IMR-90 (cell line): ENCODE measurements around the gene SDCCAG8. TPM values are rescaled to one million over a fixed set of nuclear protein-coding genes. Genes with fewer than 3 reads are reported as not detected.

Source experiments
- ATAC-seq: fragments of 200-7000 bp; cut with Tn5 transposase; 2 replicates; pipeline ENCODE4 v1.9.1; 2020; ENCODE audit warnings: low read depth, mild to moderate bottlenecking, moderate library complexity
- BruUV-seq: library from RNA; stranded (reverse); fragments of 400-500 nt; replicated peaks from 2 replicates; lab custom pipeline; 2021; lab: Mats Ljungman, UMichigan
- CTCF ChIA-PET: fragments of 300-600 bp; formaldehyde crosslinking; extraction: SDS; loops from one replicate; lab custom pipeline; 2021; ENCODE audit warnings: antibody characterized with exemption; lab: Yijun Ruan, JAX
- POLR2A ChIA-PET: fragments of 300-600 bp; sonication (Branson Sonifier 250); formaldehyde crosslinking; loops from one replicate; lab custom pipeline; 2022; ENCODE audit warnings: antibody characterized with exemption; ENCODE audit not compliant: unreplicated experiment; lab: Charles Lee
- DNase-seq: peaks from one replicate; pipeline ENCODE4 v3.0.0; 2013
- H2AFZ ChIP-seq: replicated peaks from 2 replicates; pipeline ENCODE3; 2013; ENCODE audit warnings: low read length, mild to moderate bottlenecking; ENCODE audit not compliant: poor library complexity
- H2AK5ac ChIP-seq: 2 replicates; pipeline ENCODE4 v1.6.1; 2013; ENCODE audit warnings: low read depth, low read length, inconsistent platforms
- H2AK9ac ChIP-seq: replicated peaks from 2 replicates; pipeline ENCODE3; 2013; ENCODE audit warnings: mild to moderate bottlenecking, low read depth, low read length, moderate library complexity; ENCODE audit not compliant: poor library complexity
- H2BK120ac ChIP-seq: 2 replicates; pipeline ENCODE4 v1.6.1; 2013; ENCODE audit warnings: low read depth, low read length, inconsistent platforms
- H2BK15ac ChIP-seq: 3 replicates; pipeline ENCODE4 v1.6.1; 2013; ENCODE audit warnings: low read depth, low read length, inconsistent platforms
- H2BK20ac ChIP-seq: 2 replicates; pipeline ENCODE4 v1.6.1; 2013; ENCODE audit warnings: low read depth, mild to moderate bottlenecking, inconsistent platforms, low read length, moderate library complexity
- H2BK5ac ChIP-seq: 2 replicates; pipeline ENCODE4 v1.6.1; 2013; ENCODE audit warnings: mild to moderate bottlenecking, low read depth, low read length, inconsistent platforms; ENCODE audit not compliant: poor library complexity, severe bottlenecking
- H3K14ac ChIP-seq: replicated peaks from 2 replicates; pipeline ENCODE4 v1.6.1; 2013; ENCODE audit warnings: low read depth, low read length, inconsistent platforms
- H3K18ac ChIP-seq: 2 replicates; pipeline ENCODE4 v1.6.1; 2013; ENCODE audit warnings: low read depth, low read length, control low read depth
- H3K23ac ChIP-seq: 2 replicates; pipeline ENCODE4 v1.6.1; 2013; ENCODE audit warnings: low read depth, low read length, inconsistent platforms
- H3K27ac ChIP-seq: 2 replicates; pipeline ENCODE4 v1.5.1; 2013; ENCODE audit warnings: mild to moderate bottlenecking, control low read depth, low read length; ENCODE audit not compliant: insufficient read depth
- H3K27me3 ChIP-seq: 2 replicates; pipeline ENCODE4 v1.6.1; 2013; ENCODE audit warnings: low read length; ENCODE audit not compliant: control insufficient read depth, insufficient read depth
- H3K36me3 ChIP-seq: 2 replicates; pipeline ENCODE4 v1.6.1; 2013; ENCODE audit warnings: low read length, mixed read lengths; ENCODE audit not compliant: control insufficient read depth, insufficient read depth
- H3K4ac ChIP-seq: 2 replicates; pipeline ENCODE4 v1.6.1; 2013; ENCODE audit warnings: low read depth, low read length, inconsistent platforms
- H3K4me1 ChIP-seq: 2 replicates; pipeline ENCODE4 v1.6.1; 2013; ENCODE audit warnings: low read length, mixed read lengths; ENCODE audit not compliant: control insufficient read depth, insufficient read depth
- H3K4me2 ChIP-seq: 2 replicates; pipeline ENCODE4 v1.6.1; 2013; ENCODE audit warnings: low read depth, mild to moderate bottlenecking, control low read depth, low read length, moderate library complexity
- H3K4me3 ChIP-seq: 2 replicates; pipeline ENCODE4 v1.5.1; 2013; ENCODE audit warnings: low read depth, mild to moderate bottlenecking, control low read depth, low read length, moderate library complexity; ENCODE audit not compliant: insufficient read depth
- H3K56ac ChIP-seq: 2 replicates; pipeline ENCODE4 v1.6.1; 2013; ENCODE audit warnings: low read length, inconsistent platforms; ENCODE audit not compliant: insufficient read depth; ENCODE audit errors: extremely low read depth
- H3K79me1 ChIP-seq, 2 experiments: 2 replicates each; pipeline ENCODE4 v1.6.1; 2013; ENCODE audit warnings: low read length in 2 of 2, inconsistent platforms in 1 of 2, low read depth in 1 of 2
- H3K9ac ChIP-seq: 2 replicates; pipeline ENCODE4 v1.6.1; 2013; ENCODE audit warnings: low read depth, low read length, control low read depth
- H3K9me1 ChIP-seq: 2 replicates; pipeline ENCODE4 v1.6.1; 2013; ENCODE audit warnings: low read length, inconsistent platforms; ENCODE audit not compliant: insufficient read depth
- H3K9me3 ChIP-seq: 2 replicates; pipeline ENCODE4 v1.6.1; 2013; ENCODE audit warnings: low read length; ENCODE audit not compliant: control insufficient read depth, insufficient read depth
- H4K20me1 ChIP-seq: 2 replicates; pipeline ENCODE4 v1.6.1; 2013; ENCODE audit warnings: low read length, inconsistent platforms; ENCODE audit not compliant: insufficient read depth
- H4K5ac ChIP-seq: 2 replicates; pipeline ENCODE4 v1.6.1; 2013; ENCODE audit warnings: mild to moderate bottlenecking, low read depth, low read length, control low read depth
- H4K8ac ChIP-seq, 2 experiments: 2 replicates each; pipeline ENCODE4 v1.6.1; 2013; ENCODE audit warnings: low read depth in 2 of 2, low read length in 2 of 2, control low read depth in 1 of 2, inconsistent platforms in 1 of 2
- H4K91ac ChIP-seq: 2 replicates; pipeline ENCODE4 v1.6.1; 2013; ENCODE audit warnings: low read depth, low read length, inconsistent platforms; ENCODE audit not compliant: insufficient read depth
- BHLHE40 ChIP-seq: fragments of 150-350 bp; IDR thresholded peaks from 2 replicates; pipeline ENCODE4 v1.6.1; 2016; ENCODE audit warnings: mild to moderate bottlenecking, low read depth, low read length
- CEBPB ChIP-seq: IDR thresholded peaks from 2 replicates; pipeline ENCODE4 v1.6.1; 2012; ENCODE audit warnings: low read depth, low read length, improper control_type of control experiment
- CHD1 ChIP-seq: IDR thresholded peaks from 2 replicates; pipeline ENCODE4 v1.6.1; 2012; ENCODE audit warnings: low read depth, low read length, improper control_type of control experiment
- FOS ChIP-seq: fragments of 150-350 bp; IDR thresholded peaks from 2 replicates; pipeline ENCODE4 v1.6.1; 2016; ENCODE audit warnings: low read depth, low read length
- MAZ ChIP-seq: IDR thresholded peaks from 2 replicates; pipeline ENCODE4 v1.6.1; 2012; ENCODE audit warnings: low read depth, mild to moderate bottlenecking, low read length, improper control_type of control experiment, moderate library complexity, borderline replicate concordance
- NFE2L2 ChIP-seq: fragments of 150-350 bp; IDR thresholded peaks from 2 replicates; pipeline ENCODE4 v1.6.1; 2016; ENCODE audit warnings: low read depth, mild to moderate bottlenecking, low read length
- POLR2A ChIP-seq: IDR thresholded peaks from 2 replicates; pipeline ENCODE4 v1.6.1; 2012; ENCODE audit warnings: mild to moderate bottlenecking, low read depth, low read length
- RAD21 ChIP-seq: IDR thresholded peaks from 2 replicates; pipeline ENCODE4 v1.6.1; 2012; ENCODE audit warnings: low read length, improper control_type of control experiment
- RCOR1 ChIP-seq: IDR thresholded peaks from 2 replicates; pipeline ENCODE4 v1.6.1; 2012; ENCODE audit warnings: mild to moderate bottlenecking, low read length, improper control_type of control experiment; ENCODE audit not compliant: insufficient replicate concordance
- RFX5 ChIP-seq: IDR thresholded peaks from 2 replicates; pipeline ENCODE4 v1.8.0; 2012; ENCODE audit warnings: low read depth, mild to moderate bottlenecking, low read length, moderate library complexity
- SMC3 ChIP-seq: fragments of 150-350 bp; IDR thresholded peaks from 2 replicates; pipeline ENCODE4 v1.6.1; 2016; ENCODE audit warnings: low read depth, mild to moderate bottlenecking, antibody characterized with exemption, low read length, moderate library complexity
- WGBS, 2 experiments: methylation state at CpG; one replicate each; pipeline versions ENCODE4 v1.1.5 to v1.1.7; 2013; ENCODE audit warnings: missing lambda C conversion rate in 2 of 2; ENCODE audit not compliant: insufficient read length in 1 of 2; ENCODE audit errors: extremely low coverage in 2 of 2; 5-methylcytosine and 5-hydroxymethylcytosine counted together
- dilution Hi-C: fragments of 300-500 bp; cut with HindIII; formaldehyde crosslinking; loops from one replicate; pipeline ENCODE4 v1.14.3; 2018; ENCODE audit warnings: low sequenced_read_pairs; ENCODE audit not compliant: unreplicated experiment
- in situ Hi-C: fragments of 300-500 bp; cut with MboI; formaldehyde crosslinking; loops from 3 replicates; pipeline ENCODE4 v1.14.3; 2019; ENCODE audit warnings: low sequenced_read_pairs, inconsistent platforms, mixed read lengths
- intact Hi-C: fragments of 100-400 bp; cut with micrococcal nuclease; formaldehyde crosslinking; loops from 2 replicates; pipeline ENCODE4 v1.10.0; 2022
- polyA plus RNA-seq, 3 experiments: library from polyadenylated mRNA; depleted of rRNA; stranded (reverse); fragments of >200 nt; gene quantifications; 2 replicates each; pipeline ENCODE4 v1.2.3, GENCODE V29; 2012; ENCODE audit warnings: low replicate concordance in 1 of 3
- total RNA-seq: library from RNA; depleted of rRNA; stranded (reverse); fragments of >200 nt; gene quantifications from 2 replicates; pipeline ENCODE4 v1.2.3, GENCODE V29; 2012

SDCCAG8 gene
- total and polyA plus RNA-seq, 2 of the 4 experiments (the other 2 are of a cell fraction) = 25.2 to 46.8 TPM

DNA sequence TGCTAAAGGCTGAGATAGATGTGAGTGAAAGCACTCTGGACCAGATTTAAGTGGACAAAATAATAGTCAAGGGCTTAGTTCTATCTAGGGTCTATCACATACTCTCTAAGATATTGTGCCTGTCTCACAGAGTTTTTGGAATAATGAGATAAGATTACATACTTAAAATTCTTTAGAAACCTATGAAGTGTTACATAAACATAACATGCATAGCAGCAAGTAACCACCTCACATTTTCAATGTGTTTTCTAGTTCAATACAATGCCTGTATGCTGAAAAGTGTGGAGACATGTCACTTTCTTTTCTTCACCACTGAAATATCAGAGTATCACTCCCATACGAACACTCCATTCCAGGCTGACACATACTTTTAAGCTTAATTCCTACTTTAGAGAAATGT lies 16.2 kb downstream of the SDCCAG8 start:
- Histone ChIP-seq H3K4ac (peak overlapping the region; percentile 56; the same call in 1 of the 2 replicates), H3K9me1 (peaks cover 8% of the 10 kb centered on the region), H3K23ac (no peak overlapping the region), H3K4me1 (peaks cover 19% of the 10 kb centered on the region), H2BK120ac (no peak overlapping the region), H3K4me3 (no peak overlapping the region), H3K56ac (no peak overlapping the region), H2BK15ac (no peak overlapping the region), H3K14ac (0 out of 2 replicates have a peak overlapping the region, but pooled peaks have one; percentile 12), H4K20me1 (no peaks in the 10 kb centered on the region), H3K9me3 (no peaks in the 10 kb centered on the region), H3K9ac (no peak overlapping the region; the same call in 1 of the 2 replicates), H3K27ac (peak overlapping the region; percentile 44; the same call in 1 of the 2 replicates), H3K18ac (no peak overlapping the region), H2AFZ (no peak overlapping the region), H2AK9ac (no peak overlapping the region), H3K27me3 (no peaks in the 10 kb centered on the region), H2BK20ac (no peak overlapping the region; the same call in 1 of the 2 replicates), H4K8ac (peak overlapping the region in 1 of 2 experiments; percentile 22; a peak in 1 of 4 replicates), H4K5ac (no peak overlapping the region), H2BK5ac (peak overlapping the region; percentile 87), H3K36me3 (peaks cover 11% of the 10 kb centered on the region), H3K79me1 (peaks cover 28 to 37% of the 10 kb centered on the region in 2 experiments), H2AK5ac (no peak overlapping the region), H3K4me2 (peak overlapping the region; percentile 84), H4K91ac (no peak overlapping the region)
- ChIA-PET POLR2A (interaction anchor here (0.9 kb wide), 1 partner anchor 16 kb away, joined by 3 read pairs; no protein-coding TSS in a partner anchor), CTCF (interaction anchor here (0.7 kb wide), 1 partner anchor 670 kb away, joined by 3 read pairs; no protein-coding TSS in a partner anchor)
- WGBS, 2 experiments = no CpG with 5 or more reads among the region's 1 CpG
- intact Hi-C loops = no loop called here
- TF ChIP-seq CHD1 (no peak), BHLHE40 (no peak), RAD21 (no peak), FOS (no peak), NFE2L2 (no peak), CEBPB (no peak), SMC3 (no peak), POLR2A (no peak), RFX5 (no peak), RCOR1 (no peak), MAZ (no peak)
- ATAC-seq (peak; percentile 18), DNase-seq (no peak)
- no TSS peak for BruUV-seq
- dilution Hi-C loops = no loop called here
- in situ Hi-C loops = no loop called here
